Measurements from ENCODE around the gene LCP1.

Gene LCP1

GRCh38 chr13:46158983-46159382 lies 23.0 kb downstream of the LCP1 start:
- DNase-seq (ENCODE audit: insufficient read length, low spot score) (no peak), FAIRE-seq (no peak)
- TF ChIP-seq POLR2A (IDR thresholded peaks at IDR 0.05; ENCODE audit: low read depth, low read length): no peak

GRCh38 chr13:46158222-46158621 lies 23.8 kb downstream of the LCP1 start:
- DNase-seq (ENCODE audit: insufficient read length, low spot score): no peak
- TF ChIP-seq POLR2A (IDR thresholded peaks at IDR 0.05; ENCODE audit: low read depth, low read length): no peak
- no peak for FAIRE-seq

- no peak for TF ChIP-seq POLR2A (IDR thresholded peaks at IDR 0.05; ENCODE audit: low read depth, low read length)
- no peak for DNase-seq (ENCODE audit: insufficient read length, low spot score)
- FAIRE-seq: no peak
These were observed 27.7 kb downstream of the LCP1 start for GRCh38 chr13:46154136-46154801.

- no peak for TF ChIP-seq POLR2A (IDR thresholded peaks at IDR 0.05; ENCODE audit: low read depth, low read length)
- DNase-seq (ENCODE audit: insufficient read length, low spot score) (no peak), FAIRE-seq (no peak)
These were observed 29.2 kb downstream of the LCP1 start for GRCh38 chr13:46152627-46153328.

- DNase-seq (ENCODE audit: insufficient read length, low spot score): no peak
- no peak for TF ChIP-seq POLR2A (IDR thresholded peaks at IDR 0.05; ENCODE audit: low read depth, low read length)
- no peak for FAIRE-seq
These were observed 31.8 kb downstream of the LCP1 start for GRCh38 chr13:46150134-46150693.

- FAIRE-seq: peak; percentile 15
- TF ChIP-seq POLR2A (IDR thresholded peaks at IDR 0.05; ENCODE audit: low read depth, low read length): no peak
- no peak for DNase-seq (ENCODE audit: insufficient read length, low spot score)
These were observed 32.5 kb downstream of the LCP1 start for GRCh38 chr13:46149272-46150133.

- DNase-seq (ENCODE audit: insufficient read length, low spot score): no peak
- no peak for TF ChIP-seq POLR2A (IDR thresholded peaks at IDR 0.05; ENCODE audit: low read depth, low read length)
- no peak for FAIRE-seq
These were observed 35.1 kb downstream of the LCP1 start for GRCh38 chr13:46146898-46147297.

GRCh38 chr13:46145950-46146349 lies 36.0 kb downstream of the LCP1 start:
- no peak for FAIRE-seq
- no peak for DNase-seq (ENCODE audit: insufficient read length, low spot score)
- TF ChIP-seq POLR2A (IDR thresholded peaks at IDR 0.05; ENCODE audit: low read depth, low read length): no peak

GRCh38 chr13:46145135-46145534 lies 36.8 kb downstream of the LCP1 start:
- DNase-seq (ENCODE audit: insufficient read length, low spot score) (no peak), FAIRE-seq (no peak)
- no peak for TF ChIP-seq POLR2A (IDR thresholded peaks at IDR 0.05; ENCODE audit: low read depth, low read length)

GRCh38 chr13:46143184-46143701 lies 38.7 kb downstream of the LCP1 start:
- TF ChIP-seq POLR2A (IDR thresholded peaks at IDR 0.05; ENCODE audit: low read depth, low read length): no peak
- FAIRE-seq (no peak), DNase-seq (ENCODE audit: insufficient read length, low spot score) (no peak)

- no peak for TF ChIP-seq POLR2A (IDR thresholded peaks at IDR 0.05; ENCODE audit: low read depth, low read length)
- no peak for DNase-seq (ENCODE audit: insufficient read length, low spot score)
- FAIRE-seq: no peak
These were observed 39.2 kb downstream of the LCP1 start for GRCh38 chr13:46142776-46143175.

- FAIRE-seq (no peak), DNase-seq (ENCODE audit: insufficient read length, low spot score) (no peak)
- no peak for TF ChIP-seq POLR2A (IDR thresholded peaks at IDR 0.05; ENCODE audit: low read depth, low read length)
These were observed 41.9 kb downstream of the LCP1 start for GRCh38 chr13:46140044-46140443.

- DNase-seq (ENCODE audit: insufficient read length, low spot score) (no peak), FAIRE-seq (no peak)
These were observed 44.2 kb downstream of the LCP1 start for GRCh38 chr13:46137627-46138317.

More at GRCh38 chr13:46137627-46138317, 44.2 kb downstream of the LCP1 start:
- TF ChIP-seq POLR2A (IDR thresholded peaks at IDR 0.05; ENCODE audit: low read depth, low read length): no peak

Data from H54 (cell line).